HG03066 (cell line): ENCODE measurements around the gene SSC5D.
"Not testable (repeated sequence)": the region's sequence is repeated elsewhere in the genome, so short reads cannot be mapped to it uniquely, and the experiment has no call there.

ENCODE experiments used
- ATAC-seq: cut with Tn5 transposase; IDR thresholded peaks from one replicate; pipeline ENCODE4 v1.9.1; 2021; ENCODE audit warnings: low read depth; ENCODE audit not compliant: unreplicated experiment

Gene SSC5D

DNA sequence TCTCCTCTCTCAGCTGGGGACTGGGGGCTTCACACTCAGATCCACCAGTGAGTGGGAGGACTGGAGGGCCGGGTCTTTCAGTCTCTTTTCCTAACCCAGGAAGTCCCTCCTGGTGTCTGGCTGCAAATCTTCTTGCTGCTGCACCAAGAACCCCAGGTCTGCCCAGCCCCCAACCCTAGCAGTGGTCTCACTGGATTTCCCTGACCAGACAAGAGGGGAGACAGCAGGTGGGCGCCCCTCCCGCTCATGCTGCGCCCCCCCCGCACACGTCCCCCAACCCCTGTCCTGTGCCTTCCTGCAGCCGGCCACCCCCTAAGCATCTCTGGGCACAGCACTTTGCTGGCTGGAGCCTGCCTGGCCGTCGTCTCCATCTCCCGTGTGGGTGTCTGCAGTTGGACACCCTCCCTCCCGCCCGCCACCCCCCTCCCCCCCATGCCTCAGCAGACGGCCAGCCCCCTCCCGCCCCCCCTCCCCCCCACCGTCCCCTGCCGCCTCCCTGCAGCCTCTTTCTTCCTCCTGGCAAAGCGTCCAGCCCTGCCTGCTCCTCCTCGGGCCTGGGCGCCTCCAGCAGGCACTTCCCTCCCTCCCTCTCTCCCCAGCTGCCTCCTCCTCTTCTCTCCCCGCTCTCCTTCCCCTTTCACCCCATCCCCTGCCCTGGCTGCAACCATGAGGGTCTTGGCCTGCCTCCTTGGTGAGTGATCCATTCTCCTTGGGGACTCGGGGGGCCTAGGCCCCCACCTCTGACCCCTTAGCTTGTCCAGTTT is at the start of gene SSC5D:
Gene SSC5D, plus strand, starts transcription at position 513 of the 764 bp plus-strand sequence. Its CDS starts 154 bp downstream, at position 667.
- no peak for ATAC-seq

GRCh38 chr19:55439052-55439451 is 49.2 kb upstream of the SSC5D start:
- no peak for ATAC-seq

DNA sequence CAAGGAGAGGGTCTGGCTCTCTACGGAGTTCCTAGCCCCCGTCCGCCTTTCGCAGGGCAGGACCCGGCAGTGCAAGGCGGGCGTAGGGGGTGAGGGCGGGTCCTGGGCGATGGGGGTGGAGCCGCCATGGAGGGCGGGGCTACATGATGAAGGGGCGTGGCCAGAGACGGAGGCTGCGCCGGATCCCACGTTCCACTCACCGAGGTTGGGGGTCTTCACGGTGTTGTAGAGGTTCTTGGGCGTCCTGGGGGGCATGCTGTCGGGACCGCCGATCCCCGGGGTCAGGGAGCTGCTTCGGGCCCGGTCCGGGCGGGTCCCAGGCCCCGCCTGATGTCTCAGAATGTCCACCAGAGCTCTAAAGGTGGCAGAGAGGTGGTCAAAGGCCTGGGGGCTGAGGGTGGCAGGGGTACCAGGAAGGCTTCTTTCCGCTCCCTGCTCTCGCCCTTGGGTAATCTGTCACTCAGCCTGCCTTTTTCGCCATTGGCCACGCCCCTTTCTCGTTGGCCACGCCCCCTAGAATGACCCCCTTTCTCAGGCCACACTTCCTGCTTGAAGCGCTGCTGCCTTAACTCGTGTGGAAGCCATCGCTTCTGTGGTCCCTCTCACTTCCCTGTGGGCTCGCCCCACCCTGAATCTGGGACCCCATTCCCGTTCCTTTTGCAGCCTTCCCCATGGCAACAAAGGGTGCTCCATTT is 47.7 kb upstream of the SSC5D start:
- ATAC-seq: no peak

- ATAC-seq: no peak
Observed at GRCh38 chr19:55441319-55441691, 46.9 kb upstream of the SSC5D start.

DNA sequence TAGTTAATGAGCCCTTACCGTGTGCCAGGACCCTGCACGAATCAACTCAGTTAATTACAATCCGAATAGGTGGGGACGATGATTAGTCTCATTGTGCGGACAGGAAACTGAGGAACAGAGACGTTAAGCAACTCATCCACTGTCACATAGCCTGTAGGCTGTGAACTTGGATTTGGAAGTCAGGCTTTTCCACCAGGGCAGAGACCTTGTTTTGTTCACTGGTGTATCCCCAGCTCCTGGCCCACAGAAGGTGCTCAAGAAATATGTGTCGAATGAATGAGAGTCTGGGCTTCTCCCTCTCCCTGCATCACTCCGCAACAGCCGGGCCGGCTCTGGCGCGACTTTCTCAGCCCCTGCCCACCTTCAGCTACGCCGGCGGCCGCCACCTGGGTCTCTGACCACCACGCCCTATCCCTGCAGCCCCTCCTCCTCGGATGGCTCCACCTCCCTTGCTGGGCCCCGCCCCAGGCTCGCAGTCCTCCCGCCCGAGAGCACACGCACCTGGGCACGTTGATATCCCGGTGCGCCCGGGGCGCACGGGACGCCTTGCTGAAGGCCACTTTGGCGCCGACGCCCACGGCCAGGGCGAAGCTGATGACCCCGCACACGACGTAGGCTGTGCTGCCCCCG is 46.4 kb upstream of the SSC5D start:
- ATAC-seq: no peak

DNA sequence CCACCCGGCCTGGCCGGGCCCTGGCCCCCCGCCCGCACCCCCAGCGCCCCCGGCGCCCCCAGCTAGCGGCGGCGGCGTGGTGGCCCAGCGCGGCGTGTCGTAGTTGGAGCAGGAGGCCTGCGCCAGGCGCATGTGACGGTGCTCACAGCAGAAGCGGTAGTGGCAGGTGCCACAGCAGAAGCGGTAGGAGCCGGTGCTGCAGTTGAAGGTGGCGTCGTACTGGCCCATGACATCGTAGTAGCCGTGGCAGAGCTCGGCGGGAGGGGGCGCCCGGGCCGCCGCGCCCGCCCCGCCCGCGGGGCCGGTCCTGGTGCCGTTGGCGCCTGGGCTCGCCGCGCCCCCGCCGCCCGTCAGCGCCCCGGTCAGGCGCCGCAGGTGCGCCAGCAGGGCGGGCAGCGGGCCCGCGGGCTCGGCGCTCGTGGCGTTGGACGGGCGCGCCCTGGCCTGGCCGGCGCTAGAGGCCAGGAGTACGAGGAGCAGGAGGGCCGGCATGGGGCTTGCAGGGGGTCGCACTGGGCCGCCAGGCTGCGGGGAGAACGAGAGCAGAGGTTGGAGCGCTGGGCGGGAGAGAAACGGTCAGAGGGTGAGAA is 45.8 kb upstream of the SSC5D start:
- ATAC-seq: no peak

GRCh38 chr19:55443045-55443823 is 45.0 kb upstream of the SSC5D start, which contains the start of gene SHISA7:
SHISA7 (minus strand) TSS chr19:55443300; CDS start chr19:55442863, 437 bp downstream.
- no peak for ATAC-seq

GRCh38 chr19:55443824-55444480 is 44.3 kb upstream of the SSC5D start:
- ATAC-seq: no peak

GRCh38 chr19:55444646-55445045 is 43.6 kb upstream of the SSC5D start:
- ATAC-seq: no peak

- no peak for ATAC-seq
Observed at GRCh38 chr19:55446060-55446459, 42.2 kb upstream of the SSC5D start.

DNA sequence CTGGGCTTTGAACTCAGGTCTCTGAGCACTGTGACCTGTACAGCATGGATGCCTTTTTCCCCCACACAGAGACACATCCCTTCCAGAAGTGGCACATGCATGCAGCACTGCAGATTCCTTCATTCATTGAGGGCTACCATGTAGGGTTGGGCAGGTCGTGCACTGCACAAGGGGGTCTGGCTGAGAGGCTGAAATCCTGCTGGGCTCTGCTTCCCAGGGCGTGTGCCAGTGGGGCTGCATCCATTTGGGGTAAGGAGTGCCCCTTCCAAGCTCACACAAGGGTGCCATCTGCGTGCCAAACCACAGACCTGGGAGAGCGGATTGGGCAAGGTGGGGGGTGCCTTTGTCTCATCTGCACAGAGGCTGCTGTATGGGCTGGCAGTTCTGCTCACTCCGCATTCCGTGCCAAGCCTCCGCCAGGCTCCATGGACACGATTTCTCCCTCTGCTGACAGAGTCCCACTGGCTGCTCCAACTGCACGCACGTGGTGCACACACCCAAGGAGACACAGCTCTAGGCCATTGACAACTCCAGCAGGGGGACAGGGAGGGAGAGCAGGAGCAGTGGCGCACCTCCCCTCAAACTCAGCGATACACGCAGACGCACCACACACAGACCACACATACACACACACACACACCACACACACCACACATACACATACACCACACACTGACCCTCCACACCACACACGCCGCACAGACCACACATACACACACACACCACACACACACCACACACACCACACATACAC is 40.6 kb upstream of the SSC5D start:
- ATAC-seq: no peak

DNA sequence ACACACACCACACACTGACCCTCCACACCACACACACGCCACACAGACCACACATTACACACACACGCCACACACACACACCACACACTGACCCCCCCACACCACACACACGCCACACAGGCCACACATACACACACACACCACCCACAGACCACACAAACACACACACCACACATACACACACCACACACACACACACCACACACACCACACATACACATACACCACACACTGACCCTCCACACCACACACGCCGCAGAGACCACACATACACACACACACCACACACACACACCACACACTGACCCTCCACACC is 40.1 kb upstream of the SSC5D start:
- not testable (repeated sequence) for ATAC-seq

DNA sequence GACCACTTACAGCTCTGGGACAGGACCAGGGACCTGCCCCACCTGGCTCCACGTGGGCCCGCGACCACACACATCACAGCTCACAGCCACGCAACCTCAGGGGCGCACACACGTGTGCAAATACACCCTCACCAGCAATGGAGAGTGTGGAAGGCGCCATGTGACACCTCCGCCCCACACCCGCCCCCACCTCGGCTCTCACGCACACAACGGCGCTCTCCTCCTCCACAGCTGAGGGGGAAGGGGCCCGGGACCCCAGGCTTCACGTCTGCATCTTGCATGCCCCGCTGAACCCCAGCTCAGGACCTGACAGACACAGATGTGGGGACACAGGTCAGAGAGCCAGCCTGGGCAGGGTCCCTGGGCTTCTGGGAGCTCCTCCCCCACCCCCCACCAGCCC is 38.8 kb upstream of the SSC5D start:
- ATAC-seq: no peak

DNA sequence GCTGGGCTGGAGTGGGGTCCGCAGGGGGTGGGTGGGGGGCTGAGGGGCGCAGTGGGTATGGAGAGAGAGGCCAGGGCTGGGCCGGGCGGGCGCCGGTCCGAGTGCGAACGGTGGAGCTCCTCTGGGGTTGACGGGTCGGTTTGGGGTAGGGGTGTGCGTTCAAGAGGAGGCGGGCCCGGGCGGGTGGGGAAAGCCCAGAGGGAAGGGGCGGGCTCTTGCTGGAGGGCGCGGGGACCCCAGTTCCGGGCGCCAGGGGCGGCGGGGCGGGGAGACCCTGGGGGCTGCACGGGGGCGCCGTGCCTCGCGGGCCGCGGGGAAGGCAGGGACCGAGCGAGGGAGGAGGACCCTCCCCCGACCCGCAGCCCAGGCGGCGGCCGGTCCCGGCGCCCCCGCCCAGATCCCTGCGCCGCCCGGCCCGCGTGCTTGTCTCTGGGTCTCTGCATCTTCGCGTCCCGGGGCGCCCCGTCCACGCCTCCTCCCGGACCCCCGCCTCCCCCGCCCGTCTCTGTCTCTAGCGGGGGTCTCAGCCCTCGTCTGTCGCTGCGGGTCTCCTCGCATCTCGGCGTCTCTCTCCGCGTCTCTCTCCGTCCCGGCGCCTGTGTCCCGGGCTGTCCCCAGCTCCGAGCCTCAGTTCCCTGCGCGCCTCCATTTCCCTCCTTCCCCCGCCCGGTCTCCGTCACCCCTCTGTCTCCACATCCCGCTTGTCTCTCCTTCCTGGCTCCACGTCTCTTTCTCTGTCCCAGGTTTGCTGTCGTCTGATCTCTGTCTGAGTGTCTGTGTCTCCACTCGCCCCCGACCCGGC is 36.9 kb upstream of the SSC5D start:
- ATAC-seq: no peak

DNA sequence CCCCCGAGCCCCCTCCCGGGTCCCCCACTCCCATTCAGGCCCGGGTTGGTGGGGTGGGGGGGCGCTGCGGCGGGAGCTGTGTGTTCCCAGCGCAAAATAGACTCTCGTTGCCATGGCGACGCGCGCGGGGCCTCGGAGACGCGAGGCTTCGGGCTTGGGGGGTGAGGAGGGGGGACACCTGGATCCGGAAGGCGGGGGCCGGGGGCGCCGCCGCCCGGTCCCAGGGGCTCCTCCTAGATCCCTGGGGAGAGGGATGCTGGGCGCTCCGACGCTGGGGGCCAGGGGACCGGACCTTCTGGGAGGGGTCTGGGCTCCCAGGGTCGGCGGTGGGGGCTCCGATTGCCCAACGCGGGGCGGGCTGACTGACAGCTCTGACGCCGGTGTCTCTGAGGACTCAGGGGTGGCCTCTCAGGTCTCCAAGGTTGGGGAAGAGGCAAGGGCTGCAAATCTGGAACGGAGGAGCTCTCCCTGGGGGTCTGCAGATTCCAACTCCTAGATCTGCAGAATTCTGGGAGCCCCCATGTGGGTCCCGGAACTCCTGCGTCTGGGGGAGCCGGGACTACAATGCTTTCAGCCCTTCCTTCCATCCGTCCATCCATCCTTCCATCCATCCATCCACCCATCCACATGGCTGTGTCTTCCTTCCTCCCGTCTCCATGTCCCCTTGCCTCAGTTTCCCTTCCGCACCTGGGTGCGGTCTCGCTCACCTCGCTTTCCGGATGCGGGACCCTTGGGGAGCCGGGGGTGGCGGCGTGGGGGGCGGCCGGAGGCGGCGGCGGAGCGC is 36.1 kb upstream of the SSC5D start:
- no peak for ATAC-seq

DNA sequence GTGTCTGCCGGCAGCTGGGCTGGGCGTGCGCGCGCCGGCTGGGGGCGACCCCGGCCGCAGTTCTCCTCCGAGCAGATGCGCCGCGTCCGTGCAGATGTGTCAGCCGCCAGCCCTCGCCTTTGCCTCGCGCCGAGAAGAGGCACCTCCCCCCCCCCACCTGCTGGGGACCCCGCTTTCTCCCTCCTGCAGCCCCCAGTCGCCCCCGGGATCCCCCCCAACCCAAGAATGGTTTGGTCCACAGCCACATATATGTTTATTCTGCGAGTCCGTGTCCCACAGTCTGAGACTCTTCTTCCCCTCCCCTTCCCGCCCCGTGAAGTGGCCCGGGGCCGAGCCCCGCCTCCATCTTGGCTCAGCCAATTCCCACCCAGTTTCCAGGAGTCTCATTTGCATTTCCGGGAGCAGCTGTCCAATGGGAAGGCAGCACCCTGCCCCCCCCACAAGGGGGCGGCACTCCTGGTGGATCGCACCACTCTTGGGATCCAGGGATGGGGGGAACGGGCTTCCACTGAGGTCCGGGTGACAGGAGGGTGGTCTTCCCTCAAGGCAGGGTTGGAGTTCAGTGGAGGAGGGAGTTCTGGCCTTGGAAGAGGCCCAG is 35.4 kb upstream of the SSC5D start:
- ATAC-seq: no peak

- ATAC-seq: no peak
Observed at GRCh38 chr19:55453511-55454260, 34.5 kb upstream of the SSC5D start.
